ENCODE results near the gene HGFAC. TPM values are rescaled to one million over a fixed set of nuclear protein-coding genes. Genes with fewer than 3 reads are reported as not detected.

The HGFAC gene
- total RNA-seq, 1 donor from 2014 or later: not detected

GRCh38 chr4:3416821-3417221 lies 24.9 kb upstream of the HGFAC start:
- no peak for DNase-seq (ENCODE audit: low read depth)
- no peak overlapping the region for H3K4me3 ChIP-seq (ENCODE audit: low read depth, low read length)
- H3K36me3 ChIP-seq (ENCODE audit: control insufficient read depth, insufficient read depth, low read length): peaks cover 64% of the 10 kb centered on the region
- no peaks in the 10 kb centered on the region for H3K27me3 ChIP-seq (ENCODE audit: control insufficient read depth, insufficient read depth, low read length)
- no peak for TF ChIP-seq CTCF (IDR thresholded peaks at IDR 0.05; ENCODE audit: insufficient read depth, low read length, severe bottlenecking)
- no peak for FAIRE-seq

DNA sequence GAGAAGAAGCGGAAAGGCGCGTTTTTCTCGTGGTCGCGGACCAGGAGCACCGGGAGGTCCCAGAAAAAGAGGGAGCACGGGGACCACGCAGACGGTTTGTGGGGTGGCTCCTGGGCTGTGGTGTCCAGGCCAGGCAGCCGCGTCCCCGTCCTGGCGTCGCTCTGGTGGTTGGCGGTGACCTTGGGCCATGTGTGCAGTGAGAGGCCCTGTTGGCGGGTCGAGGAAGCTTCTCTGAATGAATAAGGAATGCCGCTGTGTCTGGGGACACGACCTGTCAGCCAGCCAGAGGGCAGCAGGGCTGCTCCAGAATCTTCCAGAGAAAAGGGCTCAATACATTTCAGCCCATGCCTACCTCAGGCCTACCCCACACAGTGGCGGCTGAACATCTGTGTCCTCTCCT lies 24.3 kb upstream of the HGFAC start:
- H3K36me3 ChIP-seq (ENCODE audit: control insufficient read depth, insufficient read depth, low read length): peaks cover 65% of the 10 kb centered on the region
- FAIRE-seq (no peak), DNase-seq (ENCODE audit: low read depth) (no peak)
- H3K4me3 ChIP-seq (ENCODE audit: low read depth, low read length): no peak overlapping the region
- TF ChIP-seq CTCF (IDR thresholded peaks at IDR 0.05; ENCODE audit: insufficient read depth, low read length, severe bottlenecking): no peak
- no peaks in the 10 kb centered on the region for H3K27me3 ChIP-seq (ENCODE audit: control insufficient read depth, insufficient read depth, low read length)

GRCh38 chr4:3418029-3418762 lies 23.6 kb upstream of the HGFAC start:
- FAIRE-seq (no peak), DNase-seq (ENCODE audit: low read depth) (no peak)
- Histone ChIP-seq H3K4me3 (ENCODE audit: low read depth, low read length) (no peak overlapping the region), H3K36me3 (ENCODE audit: control insufficient read depth, insufficient read depth, low read length) (peaks cover 68% of the 10 kb centered on the region), H3K27me3 (ENCODE audit: control insufficient read depth, insufficient read depth, low read length) (no peaks in the 10 kb centered on the region)
- TF ChIP-seq CTCF (IDR thresholded peaks at IDR 0.05; ENCODE audit: insufficient read depth, low read length, severe bottlenecking): peak; percentile 40

DNA sequence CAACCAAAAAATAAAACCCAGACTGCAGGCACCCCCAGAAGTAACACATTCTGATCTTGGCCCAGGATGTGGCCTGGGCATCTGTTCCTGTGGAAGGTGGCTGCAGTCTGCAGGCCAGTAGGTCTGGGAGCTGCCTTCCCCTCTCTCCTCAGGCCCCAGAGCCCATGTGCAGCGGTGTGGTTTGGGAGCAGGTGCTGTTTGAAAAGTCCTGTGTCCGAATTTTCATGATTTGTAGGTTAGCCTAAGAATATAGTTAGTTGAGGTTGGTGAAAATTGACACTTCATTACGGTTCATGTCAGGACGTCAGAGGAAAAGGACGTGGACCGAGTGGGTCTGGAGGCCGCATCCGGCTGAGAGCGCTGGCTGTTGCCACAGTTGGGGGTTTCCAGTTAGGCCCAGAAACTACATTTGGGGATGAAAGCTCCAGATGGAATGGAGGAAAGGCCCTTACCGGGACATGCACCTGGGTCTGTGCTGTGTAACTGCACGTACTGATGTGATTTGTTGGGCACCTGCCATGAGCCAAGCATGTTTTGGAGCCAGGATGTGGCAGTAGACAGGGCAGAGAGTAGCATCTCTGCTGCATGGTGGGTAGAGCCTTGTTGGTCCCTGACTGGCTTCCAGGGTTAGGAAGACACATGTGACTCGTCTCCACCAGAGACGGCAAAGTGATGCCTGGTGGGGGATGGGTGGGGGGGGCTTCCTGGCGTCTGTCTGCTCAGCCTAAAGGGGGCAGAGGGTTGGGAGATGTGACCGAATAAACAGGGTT lies 21.7 kb upstream of the HGFAC start:
- DNase-seq (ENCODE audit: low read depth): no peak

DNA sequence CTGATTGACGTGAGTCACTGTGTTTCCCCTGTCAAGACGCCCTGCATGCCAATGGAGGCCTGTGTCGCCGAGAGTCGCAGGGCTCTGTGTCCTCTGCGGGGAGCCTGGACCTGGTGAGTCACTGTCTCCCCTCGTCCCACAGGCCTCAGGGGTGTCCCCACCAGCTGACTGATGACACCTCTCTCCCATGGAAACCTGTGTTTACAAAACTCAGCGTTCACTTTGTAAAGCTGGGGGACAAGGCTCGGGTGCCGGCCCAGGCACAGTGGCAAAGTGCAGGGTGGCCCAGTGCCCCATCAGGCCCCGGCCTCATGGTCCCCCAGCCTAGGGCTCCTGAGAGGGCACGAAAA lies 21.2 kb upstream of the HGFAC start:
- TF ChIP-seq CTCF (IDR thresholded peaks at IDR 0.05; ENCODE audit: insufficient read depth, low read length, severe bottlenecking): no peak
- Histone ChIP-seq H3K27me3 (ENCODE audit: control insufficient read depth, insufficient read depth, low read length) (no peaks in the 10 kb centered on the region), H3K4me3 (ENCODE audit: low read depth, low read length) (no peak overlapping the region), H3K36me3 (ENCODE audit: control insufficient read depth, insufficient read depth, low read length) (peaks cover 67% of the 10 kb centered on the region)
- DNase-seq (ENCODE audit: low read depth) (no peak), FAIRE-seq (no peak)

More for the DNA sequence above, 21.7 kb upstream of the HGFAC start:
- H3K27me3 ChIP-seq (ENCODE audit: control insufficient read depth, insufficient read depth, low read length): no peaks in the 10 kb centered on the region
- peaks cover 67% of the 10 kb centered on the region for H3K36me3 ChIP-seq (ENCODE audit: control insufficient read depth, insufficient read depth, low read length)
- no peak for TF ChIP-seq CTCF (IDR thresholded peaks at IDR 0.05; ENCODE audit: insufficient read depth, low read length, severe bottlenecking)
- FAIRE-seq: no peak
- H3K4me3 ChIP-seq (ENCODE audit: low read depth, low read length): no peak overlapping the region
